Omental fat pad (tissue), 4 donors: ENCODE data around the gene AQP2. TPM values are rescaled to one million over a fixed set of nuclear protein-coding genes. Genes with fewer than 3 reads are reported as not detected.
A peak's percentile ranks its signal among the peaks of the same experiment; 100 is the strongest.

Source experiments
- ATAC-seq: fragments of 150-250 bp; one replicate; pipeline ENCODE4 v1.9.1; 2016; ENCODE audit warnings: mild to moderate bottlenecking, moderate library complexity; ENCODE audit not compliant: low FRiP score
- DNase-seq: peaks from one replicate; pipeline ENCODE4 v3.0.0-alpha.2; 2019; ENCODE audit warnings: low spot score
- CTCF ChIP-seq, 3 donors: fragments of 450-650 bp; IDR thresholded peaks; one replicate each; pipeline ENCODE4 v1.5.1; 2016 to 2017; ENCODE audit warnings: antibody characterized with exemption in 3 of 3, mild to moderate bottlenecking in 3 of 3, moderate library complexity in 2 of 3
- total RNA-seq, 4 donors: library from RNA; depleted of rRNA; stranded (reverse); fragments of >200 nt; gene quantifications; one replicate each; pipeline ENCODE4 v1.1.0, GENCODE V29; 2016

Gene AQP2
- total RNA-seq, 4 donors from 2014 or later = not detected

GRCh38 chr12:49961993-49962764 lies 11.6 kb downstream of the AQP2 start:
- ATAC-seq = no peak
- DNase-seq = no peak
- no peak for TF ChIP-seq CTCF (IDR thresholded peaks at IDR 0.05)

GRCh38 chr12:49962861-49963765 lies 12.6 kb downstream of the AQP2 start:
- no peak for DNase-seq
- no peak for TF ChIP-seq CTCF (IDR thresholded peaks at IDR 0.05)
- no peak for ATAC-seq

- ATAC-seq (no peak), DNase-seq (no peak)
- TF ChIP-seq CTCF (IDR thresholded peaks at IDR 0.05) = no peak
These were observed 13.7 kb downstream of the AQP2 start for GRCh38 chr12:49963976-49964815.

- no peak for ATAC-seq
- TF ChIP-seq CTCF (IDR thresholded peaks at IDR 0.05) = no peak
- DNase-seq = no peak
These were observed 14.5 kb downstream of the AQP2 start for GRCh38 chr12:49964849-49965624.

- DNase-seq = no peak
- no peak for TF ChIP-seq CTCF (IDR thresholded peaks at IDR 0.05)
- no peak for ATAC-seq
These were observed 15.3 kb downstream of the AQP2 start for GRCh38 chr12:49965836-49966235.

- TF ChIP-seq CTCF (IDR thresholded peaks at IDR 0.05) = no peak
- ATAC-seq = peak; percentile 4
- DNase-seq = no peak
These were observed 16.0 kb downstream of the AQP2 start for GRCh38 chr12:49966511-49967041.
